Esophagus squamous epithelium (tissue), 4 donors: ENCODE results near the gene MCUB.
"Not testable (repeated sequence)": the region's sequence is repeated elsewhere in the genome, so short reads cannot be mapped to it uniquely, and the experiment has no call there.

ENCODE experiments used
- CTCF ChIP-seq, 6 experiments: fragments of 450-650 bp in 4 of 6; fragments of 200-600 bp in 2 of 6; sonication (generic) in 2 of 6; IDR thresholded peaks; one replicate each; pipeline ENCODE4 v1.5.1; 2016 to 2019; ENCODE audit warnings: antibody characterized with exemption in 6 of 6, mild to moderate bottlenecking in 4 of 6, moderate library complexity in 4 of 6
- POLR2A ChIP-seq, 4 donors: fragments of 450-650 bp; IDR thresholded peaks; one replicate each; pipeline ENCODE4 v1.6.1; 2017; ENCODE audit warnings: antibody characterized with exemption in 4 of 4, mild to moderate bottlenecking in 4 of 4, moderate library complexity in 3 of 4

DNA sequence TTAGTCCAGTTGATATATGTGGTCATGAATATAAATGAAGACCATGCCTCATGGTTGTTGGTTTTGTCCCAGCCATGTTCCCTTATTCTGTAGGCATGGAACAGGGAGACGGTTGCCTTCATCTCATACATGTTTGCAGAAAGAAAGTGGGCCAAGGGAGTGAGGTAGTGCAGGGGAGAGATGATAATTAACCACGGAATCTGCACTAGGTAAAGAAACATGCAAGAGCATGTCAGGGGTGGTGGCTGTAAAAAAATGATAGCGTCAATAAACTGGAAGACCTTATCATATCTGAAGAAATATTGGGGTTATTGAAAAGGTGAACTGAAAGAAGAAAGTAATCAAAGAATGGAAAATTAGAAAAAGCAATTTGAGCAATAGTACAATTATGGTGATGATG lies 35.1 kb downstream of the MCUB start:
- TF ChIP-seq CTCF, POLR2A (IDR thresholded peaks at IDR 0.05): not testable (repeated sequence)
